ENCODE measurements around the gene RAB22A. TPM values are rescaled to one million over a fixed set of nuclear protein-coding genes. Genes with fewer than 3 reads are reported as not detected.
"Not testable (repeated sequence)": the region's sequence is repeated elsewhere in the genome, so short reads cannot be mapped to it uniquely, and the experiment has no call there.

RAB22A gene
- total RNA-seq, 1 donor from 2014 or later, result 25.2 TPM

DNA sequence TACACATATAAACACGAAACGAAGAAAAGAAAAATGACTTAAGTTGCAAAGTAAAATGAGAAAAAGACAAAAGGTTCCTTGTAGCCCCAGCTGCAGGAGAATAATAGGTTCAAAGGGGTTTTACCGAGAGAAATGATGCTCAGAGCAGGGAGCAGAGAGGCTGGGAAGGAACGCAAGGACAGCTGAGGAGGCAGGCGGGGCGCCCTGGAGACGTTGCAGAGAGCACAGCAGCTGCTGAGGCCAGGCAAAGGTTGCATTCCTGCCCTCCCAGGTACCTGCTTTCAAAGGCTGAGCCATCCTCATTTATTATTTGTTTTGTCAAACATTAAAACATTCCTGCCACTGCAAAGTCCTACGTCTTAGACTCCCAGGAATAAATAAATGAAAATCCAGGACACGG is 63.3 kb downstream of the RAB22A start:
- no peaks in the 10 kb centered on the region for H3K9me3 Mint-ChIP-seq (ENCODE audit: low read depth)
- no peaks in the 10 kb centered on the region for H3K36me3 Mint-ChIP-seq (ENCODE audit: low read depth)
- no peak for DNase-seq (ENCODE audit: low spot score)
- TF ChIP-seq, protein P1, sequence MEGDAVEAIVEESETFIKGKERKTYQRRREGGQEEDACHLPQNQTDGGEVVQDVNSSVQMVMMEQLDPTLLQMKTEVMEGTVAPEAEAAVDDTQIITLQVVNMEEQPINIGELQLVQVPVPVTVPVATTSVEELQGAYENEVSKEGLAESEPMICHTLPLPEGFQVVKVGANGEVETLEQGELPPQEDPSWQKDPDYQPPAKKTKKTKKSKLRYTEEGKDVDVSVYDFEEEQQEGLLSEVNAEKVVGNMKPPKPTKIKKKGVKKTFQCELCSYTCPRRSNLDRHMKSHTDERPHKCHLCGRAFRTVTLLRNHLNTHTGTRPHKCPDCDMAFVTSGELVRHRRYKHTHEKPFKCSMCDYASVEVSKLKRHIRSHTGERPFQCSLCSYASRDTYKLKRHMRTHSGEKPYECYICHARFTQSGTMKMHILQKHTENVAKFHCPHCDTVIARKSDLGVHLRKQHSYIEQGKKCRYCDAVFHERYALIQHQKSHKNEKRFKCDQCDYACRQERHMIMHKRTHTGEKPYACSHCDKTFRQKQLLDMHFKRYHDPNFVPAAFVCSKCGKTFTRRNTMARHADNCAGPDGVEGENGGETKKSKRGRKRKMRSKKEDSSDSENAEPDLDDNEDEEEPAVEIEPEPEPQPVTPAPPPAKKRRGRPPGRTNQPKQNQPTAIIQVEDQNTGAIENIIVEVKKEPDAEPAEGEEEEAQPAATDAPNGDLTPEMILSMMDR (IDR thresholded peaks at IDR 0.05), result no peak
- H3K4me1 Mint-ChIP-seq (ENCODE audit: low read depth), result peaks cover 11% of the 10 kb centered on the region
- H3K4me3 Mint-ChIP-seq (ENCODE audit: unreplicated experiment), result no peak overlapping the region
- no peak overlapping the region for H3K27ac Mint-ChIP-seq (ENCODE audit: unreplicated experiment)
- H3K27me3 Mint-ChIP-seq (ENCODE audit: low read depth), result no peaks in the 10 kb centered on the region

DNA sequence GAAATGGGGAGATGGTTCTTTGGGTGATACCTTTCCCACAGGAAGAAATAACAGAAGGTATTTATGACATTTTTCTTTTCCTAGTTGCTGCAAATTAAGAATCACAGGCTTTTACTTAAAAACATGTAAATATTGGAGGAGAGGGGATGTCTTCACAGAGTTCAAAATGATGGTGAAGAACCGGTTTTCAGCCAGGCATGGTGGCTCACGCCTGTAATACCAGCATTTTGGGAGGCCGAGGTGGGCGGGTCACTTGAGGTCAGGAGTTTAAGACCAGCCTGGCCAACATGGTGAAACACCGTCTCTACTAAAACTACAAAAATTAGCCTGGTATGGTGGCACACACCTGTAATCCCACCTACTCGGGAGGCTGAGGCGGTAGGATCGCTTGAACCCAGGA is 63.8 kb downstream of the RAB22A start:
- not testable (repeated sequence) for H3K27me3 Mint-ChIP-seq (ENCODE audit: low read depth); H3K27ac Mint-ChIP-seq (ENCODE audit: unreplicated experiment); H3K9me3 Mint-ChIP-seq (ENCODE audit: low read depth); H3K4me3 Mint-ChIP-seq (ENCODE audit: unreplicated experiment); H3K36me3 Mint-ChIP-seq (ENCODE audit: low read depth); DNase-seq (ENCODE audit: low spot score)
- H3K4me1 Mint-ChIP-seq (ENCODE audit: low read depth), result peaks cover 11% of the 10 kb centered on the region

DNA sequence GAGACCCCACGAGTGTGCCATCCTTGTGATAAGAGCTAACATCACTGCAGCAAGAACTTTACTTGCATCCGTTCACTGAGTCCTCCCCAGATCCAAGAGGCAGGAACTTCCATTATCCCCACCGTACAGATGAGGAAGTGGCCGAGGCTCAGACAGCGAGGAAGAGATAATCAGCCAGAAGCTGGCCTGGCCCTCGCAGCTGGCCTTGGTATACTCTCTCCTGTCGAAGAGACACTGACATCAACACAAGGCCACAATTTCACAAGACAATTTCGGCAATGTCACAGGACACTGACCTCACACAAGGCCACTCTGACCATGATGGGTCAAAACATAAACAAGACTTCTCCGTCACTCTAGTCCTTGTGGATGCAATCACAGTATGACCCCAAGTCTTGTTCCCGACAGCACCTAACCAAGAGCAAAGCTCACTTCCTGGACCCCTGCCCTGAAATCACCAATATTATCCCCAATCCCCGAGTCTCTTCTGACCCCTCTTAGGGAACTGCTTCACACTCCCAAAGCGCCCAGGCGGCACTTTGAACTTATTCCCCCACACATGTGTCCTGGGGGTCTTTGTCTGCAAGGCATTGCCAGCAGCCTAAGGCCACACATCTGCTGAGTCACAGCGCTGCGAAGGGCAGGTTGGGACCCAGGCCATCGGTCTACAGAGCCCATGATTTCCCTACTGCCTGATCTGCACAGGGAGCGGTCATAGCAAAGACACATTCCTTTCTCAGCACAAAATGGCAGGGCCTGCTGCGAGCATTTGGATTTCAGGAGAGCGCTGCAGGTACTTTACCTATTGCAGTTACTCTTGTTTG is 64.7 kb downstream of the RAB22A start:
- Mint-ChIP-seq H3K4me3 (ENCODE audit: unreplicated experiment) (no peak overlapping the region), H3K27me3 (ENCODE audit: low read depth) (no peaks in the 10 kb centered on the region), H3K9me3 (ENCODE audit: low read depth) (no peaks in the 10 kb centered on the region), H3K4me1 (ENCODE audit: low read depth) (peaks cover 11% of the 10 kb centered on the region), H3K27ac (ENCODE audit: unreplicated experiment) (no peak overlapping the region), H3K36me3 (ENCODE audit: low read depth) (no peaks in the 10 kb centered on the region)
- DNase-seq (ENCODE audit: low spot score), result no peak
- TF ChIP-seq, protein P1 (IDR thresholded peaks at IDR 0.05), result no peak

GRCh38 chr20:58374906-58375758 is 65.6 kb downstream of the RAB22A start:
- no peak overlapping the region for H3K27ac Mint-ChIP-seq (ENCODE audit: unreplicated experiment)
- peak overlapping the region; percentile 36 for H3K4me3 Mint-ChIP-seq (ENCODE audit: unreplicated experiment)
- TF ChIP-seq, protein P1 (IDR thresholded peaks at IDR 0.05), result no peak
- peaks cover 11% of the 10 kb centered on the region for H3K4me1 Mint-ChIP-seq (ENCODE audit: low read depth)
- DNase-seq (ENCODE audit: low spot score), result no peak
- no peaks in the 10 kb centered on the region for H3K27me3 Mint-ChIP-seq (ENCODE audit: low read depth)
- H3K9me3 Mint-ChIP-seq (ENCODE audit: low read depth), result no peaks in the 10 kb centered on the region
- H3K36me3 Mint-ChIP-seq (ENCODE audit: low read depth), result no peaks in the 10 kb centered on the region

- DNase-seq (ENCODE audit: low spot score), result no peak
- H3K4me1 Mint-ChIP-seq (ENCODE audit: low read depth), result peaks cover 11% of the 10 kb centered on the region
- no peaks in the 10 kb centered on the region for H3K36me3 Mint-ChIP-seq (ENCODE audit: low read depth)
- H3K4me3 Mint-ChIP-seq (ENCODE audit: unreplicated experiment), result peak overlapping the region; percentile 36
- no peaks in the 10 kb centered on the region for H3K27me3 Mint-ChIP-seq (ENCODE audit: low read depth)
- H3K27ac Mint-ChIP-seq (ENCODE audit: unreplicated experiment), result no peak overlapping the region
- no peaks in the 10 kb centered on the region for H3K9me3 Mint-ChIP-seq (ENCODE audit: low read depth)
- TF ChIP-seq, protein P1 (IDR thresholded peaks at IDR 0.05), result no peak
These were observed 66.3 kb downstream of the RAB22A start for GRCh38 chr20:58375759-58376352.

Measured in chondrocyte (in vitro differentiated cells).